Esophagus mucosa (tissue), 1 donor: ENCODE measurements around the gene TAF15. TPM values are rescaled to one million over a fixed set of nuclear protein-coding genes. Genes with fewer than 3 reads are reported as not detected.

Experiments used
- ATAC-seq: fragments of 200-7000 bp; cut with Tn5 transposase; one replicate; pipeline ENCODE4 v1.9.1; 2020
- total RNA-seq: library from RNA; stranded (reverse); gene quantifications from one replicate; pipeline ENCODE4 v1.2.4, GENCODE V29; 2023
- donor health status: DM: yes; HTN: yes; CAD: no.

The TAF15 gene
- total RNA-seq, 1 donor from 2014 or later = 156 TPM

DNA sequence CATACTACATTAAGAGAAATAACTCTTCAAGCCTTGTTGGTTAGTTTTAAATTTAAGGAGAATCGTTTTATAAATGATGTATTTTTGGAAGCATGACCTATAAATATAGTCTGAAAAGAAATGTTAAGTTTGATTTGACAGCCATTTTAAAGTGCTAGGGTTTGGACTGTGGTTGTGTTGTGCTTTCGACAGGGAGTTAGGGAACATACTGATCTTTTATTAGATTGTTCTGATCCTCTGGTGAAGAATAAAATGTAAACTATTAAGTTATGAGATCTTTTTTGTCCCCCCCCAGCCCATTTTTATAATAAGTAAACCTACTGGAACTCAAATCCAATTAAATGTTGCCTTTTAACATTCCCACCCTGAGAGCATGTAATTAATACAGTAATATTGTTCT, 12.0 kb downstream of the TAF15 start:
- no peak for ATAC-seq

DNA sequence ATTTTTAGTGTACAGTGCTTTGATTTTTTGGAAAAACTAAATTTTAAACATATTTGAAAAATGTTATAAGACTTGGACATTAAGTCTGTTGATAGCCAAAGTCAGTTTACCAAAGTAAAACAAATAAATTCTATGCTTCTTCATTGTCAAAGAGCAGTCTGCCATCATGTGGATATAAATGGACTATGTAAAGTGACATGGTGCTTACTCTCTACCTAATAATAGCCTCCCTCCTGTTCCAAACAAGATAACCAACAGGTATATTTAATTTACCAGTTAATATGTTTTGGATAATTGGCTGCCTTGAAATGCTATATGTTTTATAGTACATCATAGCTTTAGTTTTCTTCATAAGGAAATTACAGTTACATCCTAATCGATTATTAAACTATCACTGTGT, 15.9 kb downstream of the TAF15 start:
- no peak for ATAC-seq

DNA sequence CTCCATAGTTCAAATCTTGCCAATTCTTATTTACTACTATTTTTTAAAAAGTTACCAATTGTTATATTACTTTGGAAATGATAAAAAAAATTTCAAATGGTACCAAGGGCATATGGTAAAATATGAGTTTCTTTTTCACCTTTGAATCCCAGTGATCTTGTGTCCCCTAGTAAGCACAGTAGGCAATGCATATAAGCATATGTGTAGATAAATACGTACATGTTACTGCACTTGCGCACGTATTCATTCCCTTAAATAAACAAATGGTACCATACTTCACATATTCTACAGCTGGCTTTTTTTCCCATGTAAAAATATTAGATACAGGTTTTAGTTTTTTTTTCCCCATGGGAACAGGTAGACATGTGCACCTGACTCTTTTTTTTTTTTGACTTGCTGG, 31.8 kb downstream of the TAF15 start:
- ATAC-seq = no peak

DNA sequence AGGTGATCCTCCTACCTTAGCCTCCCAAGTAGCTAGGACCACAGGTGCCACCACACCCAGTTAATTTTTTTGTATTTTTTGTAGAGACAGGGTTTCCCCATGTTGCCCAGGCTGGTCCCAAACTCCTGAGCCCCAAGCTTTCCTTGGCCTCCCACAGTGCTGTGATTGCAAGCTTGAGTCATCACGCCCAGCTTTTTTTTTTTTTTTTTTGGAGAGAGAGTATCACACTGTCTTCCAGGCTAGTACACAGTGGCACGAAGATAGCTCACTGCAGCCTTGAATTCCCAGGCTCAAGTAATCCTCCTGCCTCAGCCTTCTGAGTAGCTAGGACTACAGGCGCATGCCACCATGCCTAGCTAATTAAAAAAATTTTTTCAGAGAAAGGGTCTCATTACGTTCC, 32.2 kb downstream of the TAF15 start:
- ATAC-seq = no peak

DNA sequence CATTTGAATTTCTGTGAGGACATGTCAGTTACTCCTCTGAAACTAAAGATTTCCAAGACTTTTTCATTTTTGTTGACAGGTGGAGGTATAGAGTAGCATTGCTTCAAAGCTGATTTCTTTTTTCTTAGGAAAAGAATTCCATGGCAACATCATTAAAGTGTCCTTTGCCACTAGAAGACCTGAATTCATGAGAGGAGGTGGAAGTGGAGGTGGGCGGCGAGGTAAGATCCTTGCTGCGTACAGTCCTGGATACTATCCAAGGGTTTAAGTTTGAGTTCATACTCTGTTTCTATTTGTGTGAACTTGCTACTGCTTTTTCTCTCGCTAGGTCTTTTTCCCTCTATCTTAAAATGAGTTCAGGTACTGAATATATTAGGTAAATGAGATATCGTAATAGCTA, 33.0 kb downstream of the TAF15 start:
- ATAC-seq = no peak

DNA sequence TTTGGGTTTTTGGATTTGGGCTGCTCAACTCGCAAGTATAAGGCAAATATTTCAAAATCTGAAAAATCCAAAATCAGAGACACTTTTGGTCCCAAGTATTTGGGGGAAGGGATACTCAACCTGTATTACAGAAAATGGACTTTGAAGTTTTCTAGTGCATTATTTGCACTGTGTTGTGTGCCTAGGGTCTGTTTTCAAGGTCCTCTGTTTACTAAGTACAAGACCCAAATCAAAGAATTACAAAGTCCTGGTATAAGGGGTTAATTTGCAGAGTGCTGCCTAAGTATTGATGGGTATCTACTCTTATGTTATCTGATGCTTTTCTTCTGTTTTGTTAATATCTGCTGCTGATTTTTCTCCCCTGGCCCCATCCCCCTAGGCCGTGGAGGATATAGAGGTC, 34.4 kb downstream of the TAF15 start:
- ATAC-seq = no peak

DNA sequence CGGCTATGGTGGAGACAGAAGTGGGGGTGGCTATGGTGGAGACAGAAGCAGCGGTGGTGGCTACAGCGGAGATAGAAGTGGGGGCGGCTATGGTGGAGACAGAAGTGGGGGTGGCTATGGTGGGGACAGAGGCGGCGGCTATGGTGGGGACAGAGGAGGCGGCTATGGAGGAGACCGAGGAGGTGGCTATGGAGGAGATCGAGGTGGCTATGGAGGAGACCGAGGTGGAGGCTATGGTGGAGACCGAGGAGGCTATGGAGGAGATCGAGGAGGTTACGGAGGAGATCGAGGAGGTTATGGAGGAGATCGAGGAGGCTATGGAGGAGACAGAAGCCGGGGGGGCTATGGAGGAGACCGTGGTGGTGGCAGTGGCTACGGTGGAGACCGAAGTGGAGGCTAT, 35.3 kb downstream of the TAF15 start:
- peak; percentile 16 for ATAC-seq

DNA sequence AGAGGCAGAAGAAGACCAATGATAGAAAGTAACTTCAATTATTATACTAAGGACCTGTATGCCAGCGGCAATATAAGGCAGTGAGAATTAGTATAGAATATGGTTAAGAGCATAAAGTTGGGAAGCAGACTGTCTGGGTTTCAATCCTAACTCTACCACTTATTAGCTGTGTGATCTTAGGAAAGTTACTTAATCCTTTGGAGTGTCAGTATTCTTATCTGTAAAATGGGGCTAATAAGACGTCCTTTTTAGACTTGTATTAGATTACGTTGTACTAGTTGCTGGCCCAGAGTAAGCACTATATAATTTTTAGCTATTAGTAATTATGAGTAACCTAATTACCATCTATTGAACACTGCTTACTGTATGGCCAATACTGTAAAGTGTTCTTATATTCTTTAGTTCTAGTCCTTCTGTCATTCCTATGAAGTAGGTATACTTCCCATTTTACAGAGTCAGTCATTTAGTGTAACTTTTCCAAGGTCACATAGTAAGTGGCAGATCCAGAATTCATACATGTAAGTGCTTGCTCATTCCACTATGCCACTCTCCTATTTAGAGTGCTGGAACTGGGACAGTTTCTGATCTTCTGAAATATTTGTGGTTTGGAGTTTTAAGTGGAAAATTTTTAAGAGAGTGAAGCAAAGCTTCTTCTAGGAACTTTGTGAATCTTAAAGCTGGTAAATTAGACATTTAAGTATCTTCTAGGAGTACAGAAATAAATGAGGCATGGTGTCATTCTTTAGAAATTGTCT, 36.9 kb downstream of the TAF15 start:
- no peak for ATAC-seq

DNA sequence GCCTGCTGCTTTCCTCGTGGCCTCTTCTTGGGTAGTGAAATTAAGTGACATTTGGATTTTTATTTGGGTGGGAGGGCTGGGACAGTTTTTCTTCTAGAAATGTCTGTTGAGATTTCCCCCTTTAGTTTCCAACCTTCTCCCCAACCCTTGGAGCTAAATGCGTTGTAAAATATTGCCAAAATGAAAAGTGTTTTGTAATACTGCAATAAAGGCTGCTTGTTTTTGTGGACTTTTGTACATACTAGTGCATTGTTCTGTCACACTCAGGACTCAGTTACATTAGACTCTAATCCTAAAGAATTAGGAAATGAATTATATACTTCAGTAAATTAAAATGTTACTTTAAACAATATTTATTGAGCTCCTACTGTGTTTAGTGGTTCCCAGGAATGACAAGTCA, 37.7 kb downstream of the TAF15 start:
- no peak for ATAC-seq

DNA sequence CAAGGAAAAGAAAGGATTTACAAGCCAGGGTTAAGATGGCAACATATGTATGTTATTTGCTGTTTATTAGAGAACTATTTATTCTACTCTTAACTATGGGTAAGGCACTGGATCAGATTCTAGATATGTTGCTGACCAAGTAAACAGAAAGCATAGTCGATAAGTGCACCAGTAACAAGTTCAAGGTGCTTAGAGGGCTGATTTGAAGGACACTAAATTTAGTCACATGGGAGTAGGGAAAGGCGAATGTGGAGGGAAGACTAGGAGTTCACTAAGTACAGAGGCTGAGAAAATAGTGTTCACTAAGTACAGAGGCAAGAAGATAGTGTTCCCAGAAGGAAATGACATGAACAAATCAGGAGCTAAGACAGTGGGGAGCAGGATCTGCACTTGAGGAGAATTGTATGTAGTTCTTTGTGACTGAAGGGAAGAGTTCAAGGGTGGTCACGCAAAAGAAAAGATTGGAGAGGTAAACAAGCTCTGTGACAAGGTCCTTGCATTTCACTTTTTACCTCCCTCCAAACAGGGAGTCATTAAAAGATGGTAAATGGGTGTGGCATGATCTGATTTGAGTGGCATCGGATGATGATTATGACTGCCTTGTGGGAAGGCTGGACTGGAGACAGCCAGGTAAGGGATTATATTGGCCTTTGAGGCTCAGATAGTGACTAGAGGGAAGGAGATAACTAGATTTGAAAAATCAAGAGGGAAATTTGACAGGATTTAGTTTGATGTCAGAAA, 38.5 kb downstream of the TAF15 start:
- ATAC-seq = no peak

DNA sequence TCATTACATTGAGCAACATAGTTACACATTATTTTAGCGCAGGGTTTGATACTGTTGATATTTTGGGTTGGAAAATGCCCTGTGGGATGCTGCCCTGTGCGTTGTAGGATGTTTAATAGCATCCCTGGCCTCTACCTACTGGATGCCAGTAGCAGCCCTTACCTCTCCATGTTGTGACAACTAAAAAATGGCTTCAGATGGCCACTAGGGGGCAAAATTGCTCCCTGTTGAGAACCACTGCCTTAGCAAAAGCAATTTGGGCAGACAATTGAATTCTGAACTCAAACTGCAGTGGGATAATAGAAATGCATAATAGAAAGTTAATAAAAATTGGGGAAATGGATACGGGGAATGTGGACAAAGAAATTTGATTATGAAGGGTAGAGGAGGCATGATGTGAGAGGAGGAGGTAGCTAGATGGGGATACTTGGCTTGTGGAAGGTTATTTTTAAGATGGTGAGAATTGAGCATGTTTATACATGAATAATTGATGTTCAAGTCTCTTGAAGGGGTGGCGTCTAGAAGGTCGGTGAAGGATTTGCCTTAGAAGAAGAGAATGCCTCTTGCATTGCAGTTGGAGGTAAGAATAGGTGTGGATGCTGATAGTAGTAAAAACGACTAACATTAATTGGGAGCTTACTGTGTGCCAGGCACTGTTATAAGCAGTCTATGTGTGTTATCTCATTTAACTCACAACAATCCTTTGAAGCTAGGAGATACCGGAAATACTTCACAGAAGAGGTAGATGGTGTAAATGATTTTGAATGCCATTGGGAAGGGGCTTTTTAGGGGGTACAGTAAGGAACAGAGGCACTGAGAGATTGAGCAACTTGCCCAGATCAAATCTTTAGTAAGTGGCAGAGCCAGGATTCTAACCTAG, 40.4 kb downstream of the TAF15 start:
- peak; percentile 70 for ATAC-seq

DNA sequence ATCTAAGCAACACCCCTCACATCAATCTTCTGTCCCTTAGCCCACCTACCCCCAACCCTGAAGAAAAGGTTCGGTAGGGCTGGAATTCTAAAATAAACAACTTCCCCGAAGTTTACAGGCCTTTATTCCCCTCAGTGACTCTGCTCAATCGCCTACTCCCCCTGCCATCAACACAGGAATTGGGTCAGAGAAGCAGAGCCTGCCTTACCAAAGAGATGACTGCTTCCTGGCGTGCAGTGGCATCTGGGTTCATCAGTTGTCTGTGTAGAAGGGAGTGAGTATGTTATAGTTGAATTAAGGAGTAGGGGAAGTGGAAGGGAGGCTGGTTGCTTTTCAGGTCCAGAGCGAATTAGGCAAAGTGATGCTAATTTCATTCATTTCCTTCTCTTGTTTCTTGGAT, 46.7 kb downstream of the TAF15 start:
- ATAC-seq = no peak

DNA sequence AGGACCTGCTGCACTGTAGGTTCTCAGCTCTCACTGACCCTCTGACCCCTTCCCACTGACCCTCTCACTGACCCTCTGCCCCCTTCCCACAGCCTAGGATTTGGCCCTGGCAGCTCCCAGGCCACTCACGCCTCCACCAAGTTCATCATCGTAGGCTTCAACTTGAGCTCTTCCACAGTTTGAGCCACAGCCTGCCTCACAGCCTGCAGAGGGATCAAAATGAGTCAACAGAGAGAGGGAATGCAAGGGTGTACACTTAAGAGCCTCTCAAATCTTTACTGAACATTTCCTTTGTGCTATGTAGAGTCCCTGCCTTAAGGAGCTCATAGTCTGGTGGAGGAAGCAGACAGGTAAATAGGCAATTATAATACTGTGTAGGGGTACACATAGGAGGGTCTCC, 47.3 kb downstream of the TAF15 start:
- ATAC-seq = peak; percentile 33

DNA sequence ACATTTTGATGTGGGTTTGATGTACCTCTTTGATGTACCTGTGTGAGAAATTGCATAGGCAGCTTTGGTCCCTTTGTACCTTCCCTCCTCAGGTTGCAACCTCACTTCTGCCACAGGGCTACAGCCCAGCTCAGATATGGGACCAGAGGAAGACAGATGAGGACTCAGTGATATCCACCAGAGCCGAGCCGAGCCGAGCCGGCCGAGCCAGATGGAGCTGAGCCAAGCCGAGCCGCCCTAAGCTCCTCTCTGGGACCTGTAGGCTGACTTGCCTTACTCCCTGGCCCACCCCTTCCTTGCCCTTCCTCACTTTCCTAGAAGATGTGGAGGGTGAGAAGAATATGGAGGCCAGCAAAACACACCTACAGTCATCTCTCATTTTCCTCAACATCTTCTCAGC, 55.6 kb downstream of the TAF15 start:
- ATAC-seq = no peak

DNA sequence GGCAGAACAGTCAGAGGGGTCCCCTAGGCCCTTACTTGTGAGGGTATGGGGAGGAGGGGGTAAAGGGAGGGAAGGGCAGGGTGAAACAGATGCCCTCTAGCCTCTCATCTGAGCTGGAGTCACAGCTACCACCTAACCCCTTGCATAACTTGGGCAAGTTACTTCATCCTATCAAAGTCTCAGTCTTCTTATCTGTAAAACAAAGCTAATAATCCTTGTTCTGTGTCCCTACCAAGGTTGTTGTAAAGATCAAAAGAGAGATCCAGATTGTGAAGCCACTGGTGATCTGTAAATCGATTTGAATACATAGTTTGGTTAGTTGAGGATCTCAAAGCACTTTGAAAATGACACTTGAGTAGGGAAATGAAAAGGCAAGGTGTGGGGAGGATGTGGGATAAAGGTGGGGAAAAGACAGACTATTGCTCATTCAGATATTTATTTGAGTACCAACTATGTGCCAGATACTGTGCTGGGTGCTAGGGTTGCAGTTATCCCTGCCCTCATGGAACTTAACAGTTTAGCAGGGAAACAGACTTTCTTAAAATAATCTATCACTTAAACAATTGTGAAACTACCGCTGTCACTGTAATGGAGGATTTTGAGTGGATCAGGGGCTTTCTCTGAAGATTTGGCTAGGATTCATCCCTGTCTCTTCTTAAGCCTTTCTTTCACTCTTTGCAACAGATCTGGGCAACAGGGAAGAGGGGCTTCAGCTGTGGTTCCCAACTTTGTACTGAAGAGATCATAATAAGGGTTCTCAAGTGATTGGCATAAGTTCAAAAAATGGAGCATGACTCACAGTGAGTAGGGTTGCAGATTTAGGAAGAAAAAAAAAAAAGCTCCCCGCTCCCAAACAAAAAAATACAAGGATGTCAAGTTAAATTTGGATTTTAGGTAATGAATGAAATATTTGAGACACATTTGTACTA, 56.4 kb downstream of the TAF15 start:
- ATAC-seq = no peak

DNA sequence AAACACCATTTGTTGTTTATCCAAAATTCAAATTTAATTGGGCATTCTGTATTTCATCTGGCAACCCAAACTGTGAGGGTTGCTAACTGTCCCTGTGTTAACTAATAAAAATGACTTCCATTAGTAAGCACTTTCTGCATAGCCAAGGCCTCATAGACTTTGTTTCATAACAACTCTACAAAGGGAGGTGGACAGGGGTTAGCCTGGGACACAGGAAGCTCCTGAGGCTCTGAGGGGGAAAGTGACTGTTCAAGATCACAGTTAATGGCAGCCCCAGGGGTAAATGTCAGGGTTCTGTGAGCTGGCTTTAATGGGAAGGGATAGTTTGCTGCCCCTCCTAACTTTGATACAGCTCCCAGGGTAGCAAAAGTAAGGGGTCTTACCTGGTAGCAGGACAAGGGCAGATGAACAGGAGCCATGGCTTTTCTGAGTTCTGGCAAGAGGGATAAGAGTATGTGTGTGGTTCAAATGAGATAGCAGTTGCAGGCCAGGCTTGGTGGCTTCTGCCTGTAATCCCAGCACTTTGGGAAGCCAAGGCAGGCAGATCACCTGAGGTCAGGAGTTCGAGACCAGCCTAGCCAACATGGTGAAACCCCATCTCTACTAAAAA, 57.2 kb downstream of the TAF15 start:
- no peak for ATAC-seq

DNA sequence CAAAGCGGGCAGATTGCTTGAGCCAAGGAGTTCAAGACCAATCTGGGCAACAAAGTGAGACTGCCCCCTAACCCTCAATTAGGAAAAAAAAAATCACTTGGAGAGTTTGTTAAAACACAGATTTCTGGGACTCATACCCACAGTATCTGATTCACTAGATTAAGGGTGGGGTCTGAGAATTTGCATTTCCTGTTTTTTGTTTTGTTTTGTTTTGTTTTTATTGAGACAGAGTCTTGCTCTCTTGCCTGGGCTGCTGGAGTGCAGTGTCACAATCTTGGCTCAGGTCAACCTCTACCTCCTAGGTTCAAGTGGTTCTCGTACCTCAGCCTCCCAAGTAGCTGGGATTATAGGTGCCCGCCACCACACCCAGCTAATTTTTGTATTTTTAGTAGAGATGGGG, 58.3 kb downstream of the TAF15 start:
- no peak for ATAC-seq

DNA sequence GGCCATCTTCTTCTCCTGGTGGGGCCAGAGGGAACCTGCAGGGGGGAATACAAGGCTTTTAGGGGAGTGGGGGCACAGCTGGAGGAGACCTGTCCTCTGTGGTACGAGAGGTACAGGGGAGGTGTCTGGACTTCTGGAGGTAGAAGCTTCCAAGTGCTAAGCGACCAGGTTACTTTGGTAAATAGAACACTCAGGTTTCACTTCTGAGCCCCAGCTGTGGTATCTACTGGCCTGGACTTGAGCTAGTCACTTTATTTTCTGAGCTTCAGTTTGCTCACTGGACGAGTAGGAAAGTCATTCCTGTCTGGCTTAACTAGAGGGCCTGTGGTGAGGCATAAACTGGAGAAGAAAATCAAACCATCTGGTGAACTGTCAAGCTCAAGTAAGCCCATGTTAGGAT, 59.5 kb downstream of the TAF15 start, which contains the start of gene HEATR9:
HEATR9 (minus strand) TSS at position 155 of the 400 bp plus-strand sequence; CDS start at position 6, 149 bp downstream.
- no peak for ATAC-seq

DNA sequence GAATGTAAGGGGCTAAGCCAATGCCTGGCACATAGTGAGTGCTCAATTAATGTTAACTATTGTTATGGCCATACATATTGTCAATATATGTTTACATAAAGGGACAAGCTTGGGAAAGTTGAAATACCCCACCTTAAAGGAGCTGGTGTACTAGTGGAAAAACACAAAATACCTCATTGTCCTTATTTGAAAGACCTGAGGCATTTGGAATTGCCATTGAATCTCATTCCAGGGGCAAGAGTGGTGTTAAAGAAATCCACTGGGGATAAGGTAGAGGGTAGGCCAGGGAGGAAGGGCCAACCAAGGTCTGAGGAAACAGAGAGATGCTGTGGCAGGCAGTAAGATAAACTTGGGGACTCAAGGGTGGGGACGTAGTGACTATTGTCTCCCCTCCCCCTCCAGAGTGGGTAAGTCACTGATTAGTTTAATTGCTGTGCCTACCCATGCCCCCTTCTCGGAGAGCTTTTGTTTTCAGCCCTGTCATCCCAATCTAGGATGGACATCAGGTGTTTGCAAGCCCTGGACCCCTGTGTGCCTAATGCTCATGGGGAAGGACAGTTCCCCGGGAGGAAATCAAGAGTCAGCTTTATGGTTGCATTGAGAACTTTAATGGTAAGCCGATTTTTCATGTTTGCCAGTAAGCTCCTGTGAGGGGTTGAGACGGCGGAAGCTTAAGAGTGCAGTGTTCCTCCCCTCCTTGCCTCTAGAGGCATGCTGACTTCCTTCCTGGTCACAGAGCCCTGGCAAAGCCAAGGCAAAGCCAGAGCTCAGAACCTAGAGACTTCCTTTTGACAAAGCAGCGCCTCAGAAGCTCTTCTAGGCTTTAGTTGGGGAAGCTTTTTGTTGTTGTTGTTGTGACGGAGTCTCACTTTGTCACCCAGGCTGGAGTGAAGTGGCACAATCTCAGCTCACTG, 61.9 kb downstream of the TAF15 start:
- ATAC-seq = no peak

DNA sequence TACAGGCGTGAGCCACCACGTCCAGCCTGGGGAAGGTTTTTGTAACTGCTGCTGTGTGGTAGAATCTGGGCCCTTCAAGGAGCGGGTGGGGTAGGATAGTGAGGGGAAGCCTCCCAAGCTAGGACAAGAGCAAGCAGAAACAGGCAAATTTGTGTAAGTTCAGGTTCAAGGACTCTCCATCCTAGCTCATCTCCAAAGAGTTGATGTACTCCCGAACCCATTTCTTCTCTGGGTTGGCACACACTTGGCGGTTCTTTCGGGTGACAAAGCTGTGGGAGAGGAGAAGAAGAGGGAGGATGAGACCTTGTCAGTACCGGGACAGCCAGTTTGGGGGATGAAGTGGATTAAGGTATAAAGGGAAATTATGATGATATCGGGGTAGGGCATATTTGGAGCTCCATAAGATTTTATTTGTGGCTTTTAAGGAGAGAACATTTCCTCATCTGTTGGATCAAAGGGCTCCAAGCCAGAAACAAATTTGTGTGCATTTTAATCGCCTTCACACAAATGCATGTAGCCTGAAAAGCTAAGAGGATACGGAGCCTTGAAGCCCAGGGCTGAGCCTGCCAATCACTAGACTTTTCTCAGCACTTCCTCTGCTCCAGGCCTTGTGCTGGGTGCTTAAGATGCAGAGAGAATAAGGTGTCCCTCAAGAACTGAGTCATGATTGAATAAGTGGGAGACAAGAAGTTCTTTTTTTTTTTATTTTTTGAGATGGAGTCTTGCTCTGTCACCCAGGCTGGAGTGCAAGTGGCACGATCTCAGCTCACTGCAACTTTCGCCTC, 63.1 kb downstream of the TAF15 start:
- no peak for ATAC-seq
